C4-2B (cell line): Measurements from ENCODE around the gene TIGD2.

Experiments used
- H3K27ac ChIP-seq: fragments of 450-650 bp; 2 replicates; pipeline ENCODE4 v1.5.1; 2017
- ZFX ChIP-seq: fragments of 450-650 bp; IDR thresholded peaks from 2 replicates; pipeline ENCODE4 v1.6.1; 2017
- TF ChIP-seq, protein P1 (sequence below): fragments of 450-650 bp; conservative IDR thresholded peaks from 2 replicates; pipeline ENCODE4 v1.5.1; 2017; ENCODE audit warnings: mild to moderate bottlenecking

Gene TIGD2

DNA sequence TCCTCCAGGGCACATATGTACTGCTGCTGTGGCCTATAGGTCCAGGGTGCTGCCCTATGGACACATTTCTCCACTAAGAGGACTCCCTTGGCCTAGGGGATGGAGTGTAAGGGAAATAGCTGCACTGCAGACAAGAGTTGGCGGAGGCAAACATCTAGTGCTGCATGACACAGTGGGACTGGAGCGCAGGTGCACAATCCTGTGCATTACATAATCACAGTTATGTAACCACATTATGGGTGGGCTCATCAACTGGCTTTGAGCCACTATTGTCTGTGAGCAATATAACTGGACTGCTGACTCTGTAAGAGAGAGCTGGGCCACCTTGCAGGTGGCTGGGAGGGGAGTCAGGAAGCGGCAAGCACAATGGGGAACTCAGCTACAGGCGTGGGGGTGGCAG, 3.2 kb upstream of the TIGD2 start:
- H3K27ac ChIP-seq: no peak overlapping the region
- TF ChIP-seq, protein P1, sequence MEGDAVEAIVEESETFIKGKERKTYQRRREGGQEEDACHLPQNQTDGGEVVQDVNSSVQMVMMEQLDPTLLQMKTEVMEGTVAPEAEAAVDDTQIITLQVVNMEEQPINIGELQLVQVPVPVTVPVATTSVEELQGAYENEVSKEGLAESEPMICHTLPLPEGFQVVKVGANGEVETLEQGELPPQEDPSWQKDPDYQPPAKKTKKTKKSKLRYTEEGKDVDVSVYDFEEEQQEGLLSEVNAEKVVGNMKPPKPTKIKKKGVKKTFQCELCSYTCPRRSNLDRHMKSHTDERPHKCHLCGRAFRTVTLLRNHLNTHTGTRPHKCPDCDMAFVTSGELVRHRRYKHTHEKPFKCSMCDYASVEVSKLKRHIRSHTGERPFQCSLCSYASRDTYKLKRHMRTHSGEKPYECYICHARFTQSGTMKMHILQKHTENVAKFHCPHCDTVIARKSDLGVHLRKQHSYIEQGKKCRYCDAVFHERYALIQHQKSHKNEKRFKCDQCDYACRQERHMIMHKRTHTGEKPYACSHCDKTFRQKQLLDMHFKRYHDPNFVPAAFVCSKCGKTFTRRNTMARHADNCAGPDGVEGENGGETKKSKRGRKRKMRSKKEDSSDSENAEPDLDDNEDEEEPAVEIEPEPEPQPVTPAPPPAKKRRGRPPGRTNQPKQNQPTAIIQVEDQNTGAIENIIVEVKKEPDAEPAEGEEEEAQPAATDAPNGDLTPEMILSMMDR: no peak
- TF ChIP-seq ZFX: no peak

DNA sequence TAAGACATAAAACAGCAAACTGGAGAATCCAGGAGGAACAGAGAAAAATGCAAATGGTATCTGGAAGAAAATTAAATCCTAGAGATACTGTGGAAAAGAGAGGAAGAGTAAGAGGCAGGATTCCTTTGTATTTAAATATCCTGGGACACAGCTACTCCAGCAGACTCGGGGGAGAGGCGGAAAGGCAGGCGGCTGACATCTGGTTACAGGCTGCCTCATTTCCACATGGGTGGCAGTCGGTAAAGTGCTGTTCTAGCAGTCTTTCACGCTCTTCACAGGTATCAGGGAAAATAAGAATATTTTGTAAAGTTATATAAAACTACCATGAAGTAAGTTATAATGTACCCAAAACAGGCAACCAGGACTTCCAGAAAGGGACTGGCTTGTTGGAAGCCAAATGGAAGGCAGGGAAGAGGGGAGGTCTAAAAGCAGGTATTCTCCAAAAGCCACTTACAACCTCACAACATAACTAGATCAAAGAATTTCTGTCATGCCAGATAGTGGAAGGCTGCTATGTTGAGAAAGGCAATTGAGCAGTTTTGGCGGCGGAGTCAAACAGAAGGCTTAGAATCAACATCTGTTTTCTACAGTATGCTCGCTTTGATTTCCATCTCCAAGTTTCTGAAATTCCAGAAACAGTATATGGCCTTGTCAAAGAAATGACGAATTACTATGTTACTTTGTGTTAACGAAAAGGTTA, 1.3 kb upstream of the TIGD2 start:
- TF ChIP-seq ZFX: no peak
- TF ChIP-seq, protein P1: no peak
- no peak overlapping the region for H3K27ac ChIP-seq

DNA sequence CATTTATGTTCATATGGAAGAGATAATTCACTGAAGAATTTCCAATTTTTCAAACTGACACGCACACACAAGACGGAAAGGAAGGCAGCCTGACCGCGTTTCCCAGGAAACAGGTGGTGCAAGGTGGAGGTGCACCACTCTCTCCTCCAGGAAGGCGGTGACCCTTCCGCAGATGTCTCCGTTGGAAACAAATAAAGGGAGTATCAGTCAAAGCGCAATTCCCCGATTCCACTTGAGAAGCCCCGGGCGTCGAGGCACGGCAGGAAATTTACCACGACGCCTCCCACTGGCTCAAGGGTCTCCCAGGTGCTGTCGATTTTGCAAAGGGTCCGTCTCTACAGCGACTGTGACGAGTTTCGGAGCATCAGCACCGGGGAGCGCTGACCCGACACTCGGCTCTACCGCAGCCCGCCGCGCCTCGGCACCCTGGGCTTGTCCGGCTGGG, 770 bp upstream of the TIGD2 start:
- TF ChIP-seq, protein P1: no peak
- TF ChIP-seq ZFX: no peak
- H3K27ac ChIP-seq: peak overlapping the region; percentile 94; the same call in 1 of the 2 replicates

DNA sequence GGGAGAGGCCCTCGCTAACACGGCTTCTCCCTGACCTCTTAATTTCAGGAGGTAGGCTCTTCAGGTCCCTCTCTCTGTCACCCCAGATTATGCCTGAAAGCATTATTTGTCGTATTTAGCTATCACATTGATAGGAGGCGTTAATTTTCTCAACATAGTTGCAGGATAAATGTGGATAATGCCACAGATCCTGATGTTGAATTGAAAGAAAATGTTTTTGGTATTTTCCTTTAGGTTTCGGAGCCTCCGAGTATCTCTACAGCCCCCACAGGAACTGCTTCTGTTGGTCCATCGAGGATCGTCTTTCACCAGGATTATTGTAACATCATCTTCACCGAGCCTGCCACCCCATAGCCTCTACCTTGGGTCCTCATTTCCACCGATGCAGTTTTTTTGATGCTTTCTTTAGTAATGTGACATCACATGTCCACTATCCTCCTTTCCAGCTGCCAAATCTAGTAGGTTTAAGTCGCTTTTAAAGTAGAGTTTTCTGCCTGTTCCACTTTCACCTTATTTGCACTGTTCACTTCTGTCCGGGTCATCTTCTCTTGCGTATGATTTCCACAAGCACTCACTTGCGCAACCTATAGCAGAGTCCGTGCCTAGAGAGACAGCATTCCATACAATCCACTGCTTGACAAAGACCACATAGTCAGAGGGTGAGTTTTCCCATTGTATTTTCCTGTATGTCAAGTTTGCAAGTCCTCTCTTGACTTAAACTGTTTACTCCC, 665 bp downstream of the TIGD2 start:
- no peak for TF ChIP-seq ZFX
- TF ChIP-seq, protein P1: no peak
- H3K27ac ChIP-seq: peak overlapping the region; percentile 94

DNA sequence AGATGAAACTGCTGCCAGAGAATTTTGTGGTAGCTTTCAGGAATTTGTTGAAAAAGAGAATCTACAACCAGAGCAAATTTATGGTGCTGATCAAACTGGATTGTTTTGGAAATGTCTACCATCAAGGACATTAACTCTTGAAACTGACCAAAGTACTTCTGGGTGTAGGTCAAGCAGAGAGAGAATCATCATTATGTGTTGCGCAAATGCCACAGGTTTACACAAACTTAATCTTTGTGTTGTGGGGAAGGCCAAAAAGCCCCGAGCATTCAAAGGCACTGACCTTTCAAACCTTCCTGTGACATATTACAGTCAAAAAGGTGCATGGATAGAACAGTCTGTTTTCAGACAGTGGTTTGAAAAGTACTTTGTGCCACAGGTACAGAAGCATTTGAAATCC, 2.1 kb downstream of the TIGD2 start:
- H3K27ac ChIP-seq: no peak overlapping the region
- TF ChIP-seq, protein P1: no peak
- TF ChIP-seq ZFX: no peak

DNA sequence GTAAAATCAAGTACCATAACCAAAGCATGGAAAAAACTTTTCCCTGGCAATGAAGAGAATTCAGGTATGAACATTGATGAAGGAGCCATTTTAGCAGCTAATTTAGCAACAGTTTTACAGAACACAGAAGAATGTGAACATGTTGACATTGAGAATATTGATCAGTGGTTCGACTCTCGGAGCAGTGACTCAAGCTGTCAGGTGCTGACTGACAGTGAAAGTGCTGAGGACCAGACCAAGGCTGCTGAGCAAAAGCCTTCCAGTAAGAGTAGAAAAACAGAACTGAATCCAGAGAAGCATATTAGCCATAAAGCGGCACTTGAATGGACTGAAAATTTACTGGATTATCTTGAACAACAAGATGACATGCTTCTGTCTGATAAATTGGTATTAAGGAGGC, 2.8 kb downstream of the TIGD2 start:
- no peak for TF ChIP-seq ZFX
- TF ChIP-seq, protein P1: no peak
- H3K27ac ChIP-seq: no peak overlapping the region

DNA sequence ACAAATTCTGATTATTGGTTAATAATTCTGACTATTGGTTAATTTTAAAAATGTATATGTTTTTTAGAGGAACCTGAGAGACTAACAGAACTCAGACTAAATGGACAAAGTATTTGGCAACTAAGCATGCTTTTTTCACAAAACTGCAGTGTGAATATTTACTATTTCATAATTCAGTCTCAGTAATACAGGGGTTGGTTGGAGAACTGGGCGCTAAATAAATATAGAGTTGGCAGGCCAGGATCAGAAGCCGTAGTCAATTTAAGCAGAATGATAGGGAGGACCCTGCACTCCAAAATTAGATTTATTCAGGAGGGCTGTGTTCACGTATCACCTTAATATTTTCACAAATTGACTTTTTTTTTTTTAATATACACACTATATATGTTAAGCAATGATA, 5.8 kb downstream of the TIGD2 start:
- no peak overlapping the region for H3K27ac ChIP-seq
- TF ChIP-seq, protein P1: no peak
- TF ChIP-seq ZFX: no peak
